ENCODE data around the gene NRDE2.
"Not testable (repeated sequence)": the region's sequence is repeated elsewhere in the genome, so short reads cannot be mapped to it uniquely, and the experiment has no call there.

Gene NRDE2

GRCh38 chr14:90342327-90342726 is 10.6 kb upstream of the NRDE2 start:
- no peak for DNase-seq

GRCh38 chr14:90341784-90342183 is 10.0 kb upstream of the NRDE2 start:
- DNase-seq = no peak

GRCh38 chr14:90341232-90341631 is 9.5 kb upstream of the NRDE2 start:
- DNase-seq = not testable (repeated sequence)

- DNase-seq = no peak
These were observed 5.2 kb upstream of the NRDE2 start for GRCh38 chr14:90336985-90337384.

- DNase-seq = no peak
These were observed 4.7 kb upstream of the NRDE2 start for GRCh38 chr14:90336401-90336800.

- no peak for DNase-seq
These were observed 487 bp upstream of the NRDE2 start for GRCh38 chr14:90332271-90332584.

- no peak for DNase-seq
These were observed 1.2 kb downstream of the NRDE2 start for GRCh38 chr14:90330203-90331196.

- no peak for DNase-seq
These were observed 9.8 kb downstream of the NRDE2 start for GRCh38 chr14:90321891-90322290.

GRCh38 chr14:90319634-90320541 is 11.9 kb downstream of the NRDE2 start:
- DNase-seq = no peak

GRCh38 chr14:90319173-90319572 is 12.6 kb downstream of the NRDE2 start:
- DNase-seq = no peak

- DNase-seq = no peak
These were observed 13.7 kb downstream of the NRDE2 start for GRCh38 chr14:90318016-90318415.

- DNase-seq = no peak
These were observed 14.5 kb downstream of the NRDE2 start for GRCh38 chr14:90317286-90317685.

GRCh38 chr14:90308561-90308960 is 23.2 kb downstream of the NRDE2 start:
- DNase-seq = no peak

GRCh38 chr14:90305176-90305601 is 26.6 kb downstream of the NRDE2 start:
- DNase-seq = no peak

GRCh38 chr14:90304502-90304901 is 27.2 kb downstream of the NRDE2 start:
- DNase-seq = no peak

- no peak for DNase-seq
These were observed 28.3 kb downstream of the NRDE2 start for GRCh38 chr14:90303473-90303872.

GRCh38 chr14:90302529-90303303 is 29.0 kb downstream of the NRDE2 start:
- no peak for DNase-seq

- DNase-seq = no peak
These were observed 30.1 kb downstream of the NRDE2 start for GRCh38 chr14:90301668-90302090.

- DNase-seq = no peak
These were observed 30.6 kb downstream of the NRDE2 start for GRCh38 chr14:90301122-90301521.

- no peak for DNase-seq
These were observed 31.1 kb downstream of the NRDE2 start for GRCh38 chr14:90300611-90301047.

GRCh38 chr14:90299408-90299807 is 32.3 kb downstream of the NRDE2 start:
- no peak for DNase-seq

GRCh38 chr14:90297876-90298629 is 33.7 kb downstream of the NRDE2 start:
- no peak for DNase-seq
